ACHN (cell line): Measurements from ENCODE around the gene CCDC3.
A peak's percentile ranks its signal among the peaks of the same experiment; 100 is the strongest.

ENCODE experiments used
- DNase-seq: peaks from one replicate; pipeline ENCODE4 v3.0.0-alpha.2; 2015
- in situ Hi-C: cut with HindIII; loops from 2 replicates; pipeline ENCODE4 v1.10.0; 2017; ENCODE audit warnings: low sequenced_read_pairs, low pct_ligation_motif_present, low pct_unique_long_range_greater_than_20kb

The CCDC3 gene

DNA sequence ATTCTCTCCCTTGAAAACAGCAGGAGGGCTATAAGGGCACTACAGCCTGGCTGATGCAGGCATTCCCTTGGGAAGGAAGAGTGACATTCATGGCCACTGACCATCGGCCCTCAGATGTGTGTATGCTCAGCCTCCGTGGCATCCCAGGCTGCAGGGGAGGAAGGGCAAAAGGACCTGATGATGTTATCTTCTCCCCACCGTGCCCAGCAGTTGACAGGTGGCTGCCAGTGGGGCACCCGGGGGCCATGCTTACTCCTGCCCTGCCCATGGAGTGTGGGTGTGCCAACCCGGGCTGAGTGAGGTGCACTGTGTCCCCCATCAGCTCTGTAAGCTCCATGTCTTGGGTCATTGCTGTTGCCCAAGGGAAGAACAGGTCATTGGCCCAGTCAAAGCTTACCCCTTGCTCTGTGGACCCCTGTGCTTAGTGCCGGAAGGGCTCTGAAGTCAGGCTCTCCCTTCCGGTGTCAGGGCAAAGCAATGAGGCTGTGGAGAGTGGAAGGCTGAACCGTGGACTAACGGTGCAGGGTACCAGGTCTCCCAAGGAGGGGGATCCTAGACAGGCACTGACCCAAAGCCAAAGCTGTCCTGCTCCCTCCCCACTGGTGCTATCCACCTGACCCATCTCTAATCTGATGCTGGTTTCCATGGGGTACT is 92.2 kb downstream of the CCDC3 start:
- in situ Hi-C loops = loop anchor here (25.0 kb wide), 1 partner anchor 172 kb away; no protein-coding TSS in a partner anchor

DNA sequence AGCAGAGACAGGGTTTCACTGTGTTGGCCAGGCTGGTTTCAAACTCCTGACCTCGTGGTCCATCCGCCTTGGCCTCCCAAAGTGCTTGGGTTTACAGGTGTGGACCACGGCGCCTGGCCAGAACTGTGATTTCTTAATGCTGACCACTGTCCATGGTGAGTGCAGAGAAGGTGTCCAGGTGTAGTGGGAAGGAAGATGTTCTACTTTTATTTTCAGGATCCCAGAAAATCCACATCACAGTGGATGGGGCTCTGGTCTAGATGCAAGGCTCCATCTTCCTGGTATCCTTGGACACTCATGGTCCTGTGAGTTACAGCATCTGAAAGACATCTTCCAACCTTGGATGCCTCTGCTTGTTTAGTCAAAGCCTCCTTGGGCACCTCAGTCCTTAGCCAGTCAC is 92.7 kb downstream of the CCDC3 start:
- in situ Hi-C loops = loop anchor here (25.0 kb wide), 1 partner anchor 171 kb away; no protein-coding TSS in a partner anchor

More for the DNA sequence above, 92.2 kb downstream of the CCDC3 start:
- no peak for DNase-seq

GRCh38 chr10:12907656-12908055 is 93.9 kb downstream of the CCDC3 start:
- in situ Hi-C loops = loop anchor here (25.0 kb wide), 1 partner anchor 170 kb away; no protein-coding TSS in a partner anchor
- no peak for DNase-seq

More for the DNA sequence above, 92.7 kb downstream of the CCDC3 start:
- DNase-seq = no peak

DNA sequence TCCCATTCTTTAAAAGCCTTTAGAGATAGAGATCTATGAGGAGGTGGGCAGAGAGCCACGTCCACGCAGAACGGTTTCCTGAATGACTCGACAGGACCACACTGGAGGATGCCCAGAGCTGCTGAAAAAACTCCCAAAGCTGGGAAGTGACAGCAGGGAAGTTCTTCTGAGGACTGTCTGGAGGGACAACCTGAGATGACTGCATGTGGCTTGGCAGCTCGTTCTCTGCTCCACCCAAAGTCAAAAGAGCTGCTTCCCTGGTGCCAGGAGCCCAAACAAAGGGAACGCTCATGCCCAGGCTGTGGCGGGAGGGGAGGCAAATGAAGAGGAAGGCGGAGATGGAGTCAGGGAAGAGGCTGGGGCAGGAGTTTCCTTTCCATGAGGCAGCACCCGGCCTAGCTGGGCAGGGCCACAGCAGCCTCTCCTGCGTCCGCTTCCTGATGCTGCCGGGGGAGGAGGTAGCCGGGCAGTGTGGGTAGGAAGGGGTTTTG is 95.4 kb downstream of the CCDC3 start:
- in situ Hi-C loops = loop anchor here (25.0 kb wide), 1 partner anchor 169 kb away; no protein-coding TSS in a partner anchor
- no peak for DNase-seq

DNA sequence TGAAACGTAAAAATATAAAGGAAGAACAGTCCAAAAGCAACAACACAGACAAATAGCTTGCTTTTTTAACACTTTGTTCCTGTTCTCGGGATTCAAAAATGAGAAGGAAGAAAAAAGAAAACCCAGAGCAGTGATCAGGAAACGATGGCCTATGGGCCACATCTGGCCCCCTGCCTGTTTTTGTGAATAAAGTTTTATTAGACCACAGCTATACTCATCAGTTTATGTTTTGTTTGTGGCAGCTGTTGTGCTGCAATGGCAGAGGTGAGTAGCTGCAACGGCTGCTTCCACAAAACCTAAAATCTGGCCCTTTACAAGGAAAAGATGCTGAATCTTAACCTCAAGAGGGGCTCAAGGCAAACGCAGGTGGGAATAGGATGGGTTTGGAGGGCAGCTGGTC is 96.4 kb downstream of the CCDC3 start:
- in situ Hi-C loops = loop anchor here (25.0 kb wide), 1 partner anchor 168 kb away; no protein-coding TSS in a partner anchor
- DNase-seq = no peak

- DNase-seq = no peak
- in situ Hi-C loops = loop anchor here (25.0 kb wide), 1 partner anchor 166 kb away; no protein-coding TSS in a partner anchor
Measured at GRCh38 chr10:12902851-12903358, 98.6 kb downstream of the CCDC3 start.

DNA sequence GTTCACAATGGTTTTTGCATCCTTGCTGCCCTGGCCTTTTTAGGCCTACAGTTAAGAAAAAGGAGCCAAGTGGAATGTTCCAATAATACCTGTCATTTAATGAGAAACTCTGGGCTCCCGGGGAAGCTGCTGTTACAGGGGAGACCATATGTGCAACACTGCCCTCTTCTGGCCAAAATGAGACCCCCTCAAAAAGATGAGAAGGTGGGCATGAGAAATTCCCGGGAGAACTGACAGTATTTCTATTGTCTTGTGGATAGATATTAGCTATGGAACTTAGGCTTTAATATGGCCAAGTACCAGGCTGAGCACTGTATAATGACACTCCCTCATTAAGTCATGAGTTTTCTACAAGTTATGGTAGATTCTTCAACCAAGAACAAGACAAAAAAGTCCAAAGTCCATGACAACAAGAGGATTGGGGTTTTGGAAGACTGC is 99.4 kb downstream of the CCDC3 start:
- in situ Hi-C loops = loop anchor here (25.0 kb wide), 1 partner anchor 165 kb away; no protein-coding TSS in a partner anchor
- DNase-seq = peak; percentile 47

- DNase-seq = no peak
- in situ Hi-C loops = no loop called here
Measured at GRCh38 chr10:12899546-12899945, 102.0 kb downstream of the CCDC3 start.

DNA sequence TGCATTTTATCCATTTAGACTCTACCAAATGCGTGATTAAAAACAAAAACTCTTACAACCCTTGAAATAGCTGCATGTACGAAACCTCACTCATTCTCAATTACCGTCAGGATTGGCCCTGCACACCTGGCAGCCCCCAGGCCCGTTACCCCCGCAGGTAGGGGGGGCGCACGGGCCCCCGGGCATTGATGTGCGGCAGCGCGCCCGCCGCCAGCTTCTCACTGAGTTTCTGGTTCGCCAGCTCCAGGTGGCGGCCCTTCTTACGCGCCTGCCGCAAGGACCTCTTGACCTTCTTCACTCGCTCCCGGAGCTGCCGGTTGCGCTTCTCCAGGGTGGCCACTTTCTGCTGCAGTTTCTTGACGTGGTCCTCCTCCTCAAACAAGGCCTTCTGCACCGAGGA is 103.2 kb downstream of the CCDC3 start:
- no peak for DNase-seq
- in situ Hi-C loops = no loop called here

GRCh38 chr10:12897278-12897677 is 104.2 kb downstream of the CCDC3 start:
- in situ Hi-C loops = no loop called here
- DNase-seq = no peak

GRCh38 chr10:12896251-12896650 is 105.3 kb downstream of the CCDC3 start:
- DNase-seq = no peak
- in situ Hi-C loops = no loop called here

GRCh38 chr10:12892924-12893323 is 108.6 kb downstream of the CCDC3 start:
- no peak for DNase-seq
- in situ Hi-C loops = no loop called here

GRCh38 chr10:12890958-12891357 is 110.6 kb downstream of the CCDC3 start:
- no peak for DNase-seq
- in situ Hi-C loops = no loop called here

DNA sequence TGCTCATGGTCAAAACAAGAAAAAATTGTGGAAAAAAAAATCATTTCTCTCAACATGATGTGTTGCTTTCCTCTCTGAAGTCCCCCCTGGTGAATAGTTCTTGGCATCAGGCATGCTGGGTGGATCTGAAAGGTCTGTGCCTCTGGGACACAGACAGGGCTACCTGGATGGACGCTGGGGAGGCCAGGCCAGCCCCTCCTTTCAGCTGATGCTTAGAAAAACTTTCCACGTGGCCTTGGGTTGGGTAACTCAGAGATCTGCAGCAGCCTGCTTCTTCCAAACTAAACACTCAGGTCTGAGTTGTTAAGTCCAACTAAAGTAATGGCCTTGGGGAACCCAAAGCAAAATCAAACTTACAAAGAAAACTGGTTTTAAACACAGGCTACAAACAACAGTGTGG is 113.0 kb downstream of the CCDC3 start:
- in situ Hi-C loops = no loop called here
- no peak for DNase-seq

- no peak for DNase-seq
- in situ Hi-C loops = no loop called here
Measured at GRCh38 chr10:12887780-12888179, 113.7 kb downstream of the CCDC3 start.

DNA sequence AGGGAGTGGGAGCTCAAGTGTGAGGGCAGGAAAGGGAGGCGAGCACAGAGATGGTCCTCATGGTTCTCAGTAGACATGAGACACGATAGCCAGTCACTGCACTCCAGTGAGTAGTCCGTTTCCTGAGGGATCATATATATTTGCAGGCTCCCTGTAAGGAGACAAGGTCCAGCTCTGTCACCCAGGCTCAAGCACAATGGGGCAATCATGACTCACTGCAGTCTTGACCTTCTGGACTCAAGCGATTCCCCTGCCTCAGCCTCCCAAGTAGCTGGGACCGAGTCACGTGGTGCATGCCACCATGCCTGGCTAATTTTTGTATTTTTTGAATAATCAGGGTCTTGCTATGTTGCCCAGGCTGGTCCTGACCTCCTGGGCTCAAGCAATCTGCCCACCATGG is 116.7 kb downstream of the CCDC3 start:
- in situ Hi-C loops = no loop called here
- no peak for DNase-seq

DNA sequence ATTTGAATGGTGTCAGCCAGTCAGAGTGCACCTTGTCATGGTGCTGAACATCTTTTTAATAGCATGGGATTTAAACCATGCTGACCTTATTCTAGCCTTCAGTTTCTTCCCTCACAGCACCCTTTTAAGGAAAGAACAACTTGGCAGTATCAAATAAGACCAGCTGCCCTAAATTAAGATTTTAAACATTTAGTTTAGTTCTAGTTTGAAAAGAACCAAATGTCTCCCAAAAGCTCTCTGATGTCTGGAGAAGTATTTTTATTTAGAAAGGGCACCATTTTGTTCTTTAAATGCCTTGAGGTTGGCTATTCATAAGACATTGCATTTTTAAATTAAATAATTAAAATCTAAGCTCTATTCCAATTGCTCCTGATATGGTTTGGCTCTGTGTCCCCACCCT is 121.1 kb downstream of the CCDC3 start:
- no peak for DNase-seq
- in situ Hi-C loops = no loop called here

DNA sequence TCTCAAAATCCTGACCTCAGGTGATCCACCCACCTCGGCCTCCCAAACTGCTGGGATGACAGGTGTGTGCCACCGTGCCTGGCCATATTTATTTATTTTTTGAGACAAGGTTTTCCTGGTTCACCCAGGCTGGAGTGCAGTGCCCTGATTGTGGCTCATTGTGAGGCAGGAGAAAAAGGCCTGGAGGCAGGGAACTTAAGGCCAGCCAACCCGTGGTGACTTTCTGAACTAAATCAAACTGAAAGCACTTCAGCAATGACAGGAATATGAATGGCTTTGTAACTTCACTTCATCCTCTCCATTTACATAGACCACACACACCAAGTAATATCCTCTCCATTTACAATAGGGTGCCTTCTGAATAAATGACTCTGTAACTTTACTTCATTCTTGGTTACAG is 124.4 kb downstream of the CCDC3 start:
- in situ Hi-C loops = no loop called here
- DNase-seq = no peak

- in situ Hi-C loops = no loop called here
- DNase-seq = no peak
Measured at GRCh38 chr10:12876266-12876665, 125.2 kb downstream of the CCDC3 start.

DNA sequence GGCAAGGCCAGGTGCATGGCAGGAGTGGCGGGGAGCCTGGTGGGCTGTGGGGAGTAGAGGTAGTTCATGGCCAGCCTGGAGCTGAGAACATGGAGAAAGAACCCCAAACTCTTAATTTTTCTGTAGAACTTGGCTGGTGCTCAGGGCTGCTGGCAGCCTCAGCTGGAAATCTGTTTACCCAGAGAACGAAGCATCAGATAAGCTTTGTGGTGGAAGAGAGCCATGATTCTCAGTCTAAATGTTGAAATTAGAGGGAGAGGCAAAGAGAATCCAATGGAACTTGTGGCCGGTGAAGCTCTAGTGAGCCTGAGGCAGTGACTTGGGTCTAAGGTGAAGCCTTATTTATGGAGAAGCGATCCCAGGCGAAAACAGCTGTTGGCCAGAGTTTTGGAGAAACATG is 126.4 kb downstream of the CCDC3 start:
- no peak for DNase-seq
- in situ Hi-C loops = no loop called here
